ENCODE measurements around the gene LKAAEAR1.

The LKAAEAR1 gene

DNA sequence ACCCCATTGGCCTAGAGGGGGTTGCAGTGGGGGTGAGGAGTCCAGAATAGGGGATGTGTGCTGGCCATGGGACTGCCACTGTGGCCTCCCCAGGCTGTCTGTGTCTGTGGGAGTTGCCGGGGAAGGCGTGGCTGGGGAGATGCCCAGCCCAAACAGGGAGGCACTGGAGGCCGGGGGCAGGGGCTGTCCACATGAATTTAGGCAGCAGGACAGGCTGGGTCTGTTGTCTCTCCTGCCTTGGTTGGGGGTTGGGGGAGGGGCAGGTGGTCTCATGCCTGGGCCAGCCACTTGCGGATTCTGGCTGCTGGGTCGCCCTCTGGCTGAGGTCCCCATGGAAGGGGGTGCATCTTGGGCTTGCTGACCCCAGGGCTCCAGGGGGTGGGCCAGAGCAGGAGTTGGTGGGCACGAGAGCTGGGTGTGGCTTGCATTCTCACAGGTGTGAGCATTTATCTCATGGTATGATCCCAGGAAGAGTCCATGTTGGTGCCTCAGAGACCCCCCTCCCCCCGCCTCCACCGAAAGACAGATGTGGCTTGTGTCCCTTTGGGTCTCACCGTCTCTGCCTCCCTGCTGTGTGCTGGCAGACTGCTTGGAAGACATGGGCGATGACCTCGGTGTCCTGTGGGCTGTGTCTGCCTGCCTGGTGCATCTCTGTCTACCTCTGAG lies 38.7 kb downstream of the LKAAEAR1 start:
- no peak for DNase-seq (ENCODE audit: low read depth)
- no peak overlapping the region for H3K4me3 ChIP-seq (ENCODE audit: low read depth, low read length)
- TF ChIP-seq, protein P1, sequence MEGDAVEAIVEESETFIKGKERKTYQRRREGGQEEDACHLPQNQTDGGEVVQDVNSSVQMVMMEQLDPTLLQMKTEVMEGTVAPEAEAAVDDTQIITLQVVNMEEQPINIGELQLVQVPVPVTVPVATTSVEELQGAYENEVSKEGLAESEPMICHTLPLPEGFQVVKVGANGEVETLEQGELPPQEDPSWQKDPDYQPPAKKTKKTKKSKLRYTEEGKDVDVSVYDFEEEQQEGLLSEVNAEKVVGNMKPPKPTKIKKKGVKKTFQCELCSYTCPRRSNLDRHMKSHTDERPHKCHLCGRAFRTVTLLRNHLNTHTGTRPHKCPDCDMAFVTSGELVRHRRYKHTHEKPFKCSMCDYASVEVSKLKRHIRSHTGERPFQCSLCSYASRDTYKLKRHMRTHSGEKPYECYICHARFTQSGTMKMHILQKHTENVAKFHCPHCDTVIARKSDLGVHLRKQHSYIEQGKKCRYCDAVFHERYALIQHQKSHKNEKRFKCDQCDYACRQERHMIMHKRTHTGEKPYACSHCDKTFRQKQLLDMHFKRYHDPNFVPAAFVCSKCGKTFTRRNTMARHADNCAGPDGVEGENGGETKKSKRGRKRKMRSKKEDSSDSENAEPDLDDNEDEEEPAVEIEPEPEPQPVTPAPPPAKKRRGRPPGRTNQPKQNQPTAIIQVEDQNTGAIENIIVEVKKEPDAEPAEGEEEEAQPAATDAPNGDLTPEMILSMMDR (conservative IDR thresholded peaks at IDR 0.05; ENCODE audit: low read depth, low read length), result no peak

DNA sequence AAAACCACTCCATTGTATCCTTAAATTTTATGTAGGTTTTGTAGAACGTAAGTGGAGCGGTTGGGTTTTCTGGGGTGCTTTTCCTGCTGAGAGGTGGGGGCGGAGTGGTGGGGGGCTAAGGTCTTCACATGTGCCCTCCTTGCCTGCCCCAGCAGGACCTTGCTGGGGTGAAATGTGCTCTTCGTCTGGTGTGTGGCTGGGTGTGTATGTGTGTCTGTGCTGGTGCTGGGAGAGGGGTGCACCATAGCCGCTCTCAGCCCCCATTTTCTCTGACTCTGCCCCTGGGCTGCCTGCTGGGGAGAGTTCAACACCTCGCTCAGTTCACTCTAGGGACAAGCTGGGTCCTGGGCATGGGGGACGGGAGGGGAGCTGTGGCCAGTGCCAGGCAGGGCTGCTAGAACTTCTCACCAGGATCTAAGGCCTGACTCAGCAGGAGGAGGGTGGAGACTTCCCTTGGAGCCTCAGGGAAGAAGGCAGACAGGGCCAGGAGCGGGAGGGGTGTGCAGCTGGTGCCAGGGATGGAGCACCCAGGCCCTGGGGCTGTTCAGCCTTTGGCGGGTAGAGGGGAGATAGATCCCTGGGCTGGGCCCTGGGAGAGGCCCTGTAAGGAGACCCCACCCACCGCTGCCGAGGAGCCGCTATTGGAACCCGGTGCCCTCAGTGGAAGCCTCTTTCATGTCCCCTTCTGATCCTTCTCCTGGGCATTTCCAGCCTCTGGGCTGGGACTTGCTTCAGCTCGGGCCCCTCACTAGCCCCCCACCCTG lies 39.5 kb downstream of the LKAAEAR1 start:
- TF ChIP-seq, protein P1 (conservative IDR thresholded peaks at IDR 0.05; ENCODE audit: low read depth, low read length), result no peak
- DNase-seq (ENCODE audit: low read depth), result peak; percentile 45
- no peak overlapping the region for H3K4me3 ChIP-seq (ENCODE audit: low read depth, low read length)

DNA sequence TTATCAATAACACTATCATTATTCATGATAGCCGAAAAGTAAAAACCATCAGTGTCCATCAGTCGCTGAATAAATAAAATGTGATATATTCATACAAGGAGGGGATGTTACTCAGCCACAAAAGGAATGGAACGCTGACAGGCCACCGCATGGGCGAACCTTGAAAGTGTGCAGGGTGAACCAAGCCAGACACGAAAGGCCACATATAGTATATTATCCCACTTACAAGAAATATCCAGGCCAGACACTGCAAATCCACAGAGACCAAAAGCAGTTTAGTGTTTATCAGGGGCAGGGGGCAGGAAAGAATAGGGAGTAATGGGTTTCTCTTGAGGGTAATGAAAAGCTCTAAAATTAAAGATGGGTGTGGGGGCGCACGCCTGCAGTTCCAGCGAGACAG lies 40.4 kb downstream of the LKAAEAR1 start:
- TF ChIP-seq, protein P1 (conservative IDR thresholded peaks at IDR 0.05; ENCODE audit: low read depth, low read length), result no peak
- no peak overlapping the region for H3K4me3 ChIP-seq (ENCODE audit: low read depth, low read length)
- no peak for DNase-seq (ENCODE audit: low read depth)

DNA sequence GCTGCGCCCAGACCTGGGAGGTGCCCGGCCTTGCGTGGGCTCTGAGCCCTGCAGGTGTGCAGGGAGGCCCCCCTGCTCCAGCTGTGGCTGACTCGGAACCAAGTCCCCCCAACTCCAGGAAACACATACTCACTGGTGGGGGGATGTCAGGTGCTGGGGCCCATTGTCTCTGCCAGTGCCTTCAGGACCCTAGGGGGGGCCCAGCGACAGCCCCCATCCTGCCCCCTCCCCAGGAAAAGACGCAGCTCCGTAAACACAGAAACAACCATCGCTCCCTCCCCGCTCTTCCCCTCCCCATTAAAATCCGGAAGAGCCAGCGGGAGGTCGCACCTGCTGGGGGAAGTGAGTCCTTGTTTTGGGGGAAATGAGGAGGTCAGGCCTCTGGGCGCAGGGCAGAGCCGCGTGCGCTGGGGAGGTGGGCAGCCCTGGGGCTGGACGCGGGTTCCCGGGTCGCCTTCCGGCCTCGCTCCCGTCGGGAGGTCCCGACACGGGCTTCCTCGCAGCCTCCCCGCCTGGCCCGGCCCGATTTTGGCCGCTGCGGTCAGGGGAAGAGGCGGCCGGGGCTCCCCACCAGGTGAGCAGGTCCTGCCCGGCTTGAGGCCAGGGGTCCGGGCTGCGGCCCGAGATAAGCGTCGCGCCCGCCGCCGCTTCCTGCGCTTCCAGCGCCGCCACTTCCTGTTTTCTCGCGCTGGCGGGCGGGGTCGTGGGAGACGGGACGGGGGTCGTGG lies 42.0 kb downstream of the LKAAEAR1 start:
- DNase-seq (ENCODE audit: low read depth), result no peak
- H3K4me3 ChIP-seq (ENCODE audit: low read depth, low read length), result no peak overlapping the region
- TF ChIP-seq, protein P1 (conservative IDR thresholded peaks at IDR 0.05; ENCODE audit: low read depth, low read length), result no peak

DNA sequence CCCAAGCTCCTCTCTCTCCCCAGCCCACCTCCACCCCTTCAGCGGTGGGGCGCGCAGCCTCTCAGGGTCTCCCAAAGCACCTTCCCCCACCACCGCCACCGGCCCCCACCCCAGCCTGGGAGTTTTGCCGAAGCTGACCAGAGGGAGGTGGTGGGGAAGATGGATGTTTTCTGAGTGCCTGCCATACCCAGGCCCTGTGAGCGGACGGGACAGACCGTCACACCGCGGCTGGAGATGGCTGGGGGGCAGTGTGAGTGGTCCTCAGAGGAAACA lies 42.5 kb downstream of the LKAAEAR1 start:
- no peak overlapping the region for H3K4me3 ChIP-seq (ENCODE audit: low read depth, low read length)
- TF ChIP-seq, protein P1 (conservative IDR thresholded peaks at IDR 0.05; ENCODE audit: low read depth, low read length), result no peak

DNA sequence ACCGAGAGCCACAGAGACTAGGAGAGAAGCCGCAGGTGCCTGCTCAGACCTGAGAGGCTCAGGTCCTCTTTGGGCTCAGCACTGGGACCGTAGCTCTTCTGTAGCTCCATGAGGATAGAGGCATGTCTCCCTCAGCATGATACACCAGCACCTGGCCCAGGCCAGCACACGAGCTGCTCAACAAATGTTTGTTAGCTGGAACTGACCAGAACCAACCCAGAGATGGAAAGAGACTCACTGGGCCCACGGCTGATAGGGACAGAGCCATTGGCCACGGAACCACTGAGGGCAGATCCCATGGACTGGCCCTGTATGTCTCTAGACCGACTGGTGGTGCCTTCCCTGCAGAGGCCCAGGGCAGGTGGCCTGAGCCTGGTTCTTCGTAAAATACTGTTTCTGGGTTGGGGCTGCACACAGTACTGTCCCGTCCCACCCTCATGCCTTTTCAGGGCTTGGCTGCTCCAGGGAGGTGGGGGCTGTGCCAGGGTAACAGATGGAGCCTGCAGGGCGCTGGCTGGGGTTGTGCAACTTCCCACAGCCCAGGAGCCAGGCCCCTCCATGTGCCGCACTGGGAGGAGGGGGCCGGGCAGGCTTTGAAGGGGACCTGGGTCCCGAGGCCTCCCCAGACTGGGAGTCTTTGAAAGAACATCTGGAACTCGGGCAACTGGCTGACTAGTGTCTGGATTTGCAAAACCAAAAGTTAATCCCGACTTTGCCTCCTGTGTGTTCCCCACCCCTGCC lies 43.0 kb downstream of the LKAAEAR1 start:
- no peak overlapping the region for H3K4me3 ChIP-seq (ENCODE audit: low read depth, low read length)
- TF ChIP-seq, protein P1 (conservative IDR thresholded peaks at IDR 0.05; ENCODE audit: low read depth, low read length), result no peak
- DNase-seq (ENCODE audit: low read depth), result no peak

More for the DNA sequence above, 42.5 kb downstream of the LKAAEAR1 start:
- DNase-seq (ENCODE audit: low read depth), result no peak
